Skeletal muscle cell (primary cell): ENCODE data around the gene AURKAIP1.
"Not testable (repeated sequence)": the region's sequence is repeated elsewhere in the genome, so short reads cannot be mapped to it uniquely, and the experiment has no call there.

ENCODE experiments used
- DNase-seq: peaks from one replicate; pipeline ENCODE4 v3.0.0-alpha.2; 2010; ENCODE audit warnings: low read depth
- H3K4me3 ChIP-seq: 2 replicates; pipeline ENCODE4 v1.5.1; 2011; ENCODE audit warnings: low read depth, mild to moderate bottlenecking, control low read depth, low read length, moderate library complexity

The AURKAIP1 gene

GRCh38 chr1:1407636-1408318 lies 32.8 kb upstream of the AURKAIP1 start:
- no peak for DNase-seq
- peak overlapping the region; percentile 95 for H3K4me3 ChIP-seq

- peak; percentile 60 for DNase-seq
- peak within 1 kb of the TSS; percentile 95 for H3K4me3 ChIP-seq
Observed at GRCh38 chr1:1406821-1407635, 32.0 kb upstream of the AURKAIP1 start, which contains the start of gene MRPL20. Gene MRPL20 (minus strand): TSS chr1:1407293. CDS start chr1:1407217, 76 bp downstream.

GRCh38 chr1:1406101-1406820 lies 31.3 kb upstream of the AURKAIP1 start:
- peak overlapping the region; percentile 95 for H3K4me3 ChIP-seq
- no peak for DNase-seq

GRCh38 chr1:1403653-1404052 lies 28.6 kb upstream of the AURKAIP1 start:
- DNase-seq, result no peak
- H3K4me3 ChIP-seq, result no peak overlapping the region

- H3K4me3 ChIP-seq, DNase-seq: not testable (repeated sequence)
Observed at GRCh38 chr1:1402901-1403392, 27.9 kb upstream of the AURKAIP1 start.

GRCh38 chr1:1402072-1402900 lies 27.3 kb upstream of the AURKAIP1 start:
- no peak for DNase-seq
- H3K4me3 ChIP-seq, result no peak overlapping the region

GRCh38 chr1:1401457-1402010 lies 26.5 kb upstream of the AURKAIP1 start:
- DNase-seq, result no peak
- H3K4me3 ChIP-seq, result no peak overlapping the region

- no peak for DNase-seq
- H3K4me3 ChIP-seq, result peak overlapping the region; percentile 98
Observed at GRCh38 chr1:1400576-1401456, 25.8 kb upstream of the AURKAIP1 start.

GRCh38 chr1:1399872-1400575 lies 25.0 kb upstream of the AURKAIP1 start:
- peak overlapping the region; percentile 98 for H3K4me3 ChIP-seq
- DNase-seq, result no peak

GRCh38 chr1:1399187-1399871 lies 24.3 kb upstream of the AURKAIP1 start, which contains the start of gene CCNL2:
Gene CCNL2 (minus strand): TSS chr1:1399335. CDS start chr1:1399306, 29 bp downstream.
- peak within 1 kb of the TSS; percentile 98 for H3K4me3 ChIP-seq
- DNase-seq, result peak; percentile 93

GRCh38 chr1:1398677-1399186 lies 23.7 kb upstream of the AURKAIP1 start:
- no peak for DNase-seq

GRCh38 chr1:1397839-1398523 lies 23.0 kb upstream of the AURKAIP1 start:
- no peak for DNase-seq

More at GRCh38 chr1:1398677-1399186, 23.7 kb upstream of the AURKAIP1 start:
- peak overlapping the region; percentile 98 for H3K4me3 ChIP-seq

GRCh38 chr1:1395166-1395565 lies 20.2 kb upstream of the AURKAIP1 start:
- no peak overlapping the region for H3K4me3 ChIP-seq
- no peak for DNase-seq

More at GRCh38 chr1:1397839-1398523, 23.0 kb upstream of the AURKAIP1 start:
- peak overlapping the region; percentile 98 for H3K4me3 ChIP-seq

GRCh38 chr1:1394116-1394515 lies 19.1 kb upstream of the AURKAIP1 start:
- no peak for DNase-seq
- H3K4me3 ChIP-seq, result no peak overlapping the region

GRCh38 chr1:1393428-1393827 lies 18.4 kb upstream of the AURKAIP1 start:
- no peak overlapping the region for H3K4me3 ChIP-seq
- no peak for DNase-seq

GRCh38 chr1:1393014-1393413 lies 18.0 kb upstream of the AURKAIP1 start:
- H3K4me3 ChIP-seq, result no peak overlapping the region
- DNase-seq, result no peak
